PC-9 (cell line): Measurements from ENCODE around the gene PLXDC1. TPM values are rescaled to one million over a fixed set of nuclear protein-coding genes. Genes with fewer than 3 reads are reported as not detected.

ENCODE experiments used
- BruUV-seq: library from RNA; stranded (reverse); fragments of 400-500 nt; replicated peaks from 2 replicates; lab custom pipeline; 2021; lab: Mats Ljungman, UMichigan
- CTCF ChIA-PET: fragments of 300-600 bp; sonication (Branson Sonifier 250); formaldehyde crosslinking; loops from one replicate; lab custom pipeline; 2022; ENCODE audit warnings: antibody characterized with exemption; lab: Charles Lee
- POLR2A ChIA-PET: fragments of 300-600 bp; sonication (Branson Sonifier 250); formaldehyde crosslinking; loops from one replicate; lab custom pipeline; 2022; ENCODE audit warnings: antibody characterized with exemption; ENCODE audit not compliant: unreplicated experiment; lab: Charles Lee
- DNase-seq, 2 experiments: peaks; one replicate each; pipeline versions ENCODE4 v3.0.0 to v3.0.0-alpha.2; 2015 to 2022; ENCODE audit warnings: mixed read lengths in 1 of 2
- H2AFZ ChIP-seq: fragments of 200-600 bp; sonication (generic); 2 replicates; pipeline ENCODE4 v1.8.1; 2017; ENCODE audit warnings: antibody characterized with exemption
- H3F3A ChIP-seq: fragments of 200-600 bp; sonication (generic); 2 replicates; pipeline ENCODE4 v1.8.1; 2017; ENCODE audit warnings: antibody characterized with exemption, mild to moderate bottlenecking, low read depth; ENCODE audit not compliant: insufficient read depth
- H3K27ac ChIP-seq: fragments of 200-600 bp; sonication (generic); 2 replicates; pipeline ENCODE4 v1.6.1; 2016; ENCODE audit warnings: mixed run types
- H3K27me3 ChIP-seq: fragments of 200-600 bp; sonication (generic); 2 replicates; pipeline ENCODE4 v1.6.1; 2016; ENCODE audit warnings: low read depth, mixed run types; ENCODE audit not compliant: insufficient read depth
- H3K36me3 ChIP-seq: fragments of 200-600 bp; sonication (generic); 2 replicates; pipeline ENCODE4 v1.6.1; 2016; ENCODE audit warnings: low read depth, mixed run types
- H3K4me1 ChIP-seq: fragments of 200-600 bp; sonication (generic); replicated peaks from 2 replicates; pipeline ENCODE4 v1.6.1; 2016; ENCODE audit warnings: mixed run types; ENCODE audit not compliant: insufficient read depth
- H3K4me2 ChIP-seq: fragments of 200-600 bp; sonication (generic); 2 replicates; pipeline ENCODE4 v1.6.1; 2017; ENCODE audit warnings: mixed run types
- H3K4me3 ChIP-seq: fragments of 200-600 bp; sonication (generic); 2 replicates; pipeline ENCODE4 v1.6.1; 2016; ENCODE audit warnings: mixed run types
- H3K79me2 ChIP-seq: fragments of 200-600 bp; sonication (generic); 2 replicates; pipeline ENCODE4 v1.6.1; 2017; ENCODE audit warnings: low read depth, mixed run types
- H3K9me2 ChIP-seq: fragments of 200-600 bp; sonication (generic); 2 replicates; pipeline ENCODE4 v1.8.1; 2017; ENCODE audit warnings: mild to moderate bottlenecking; ENCODE audit not compliant: insufficient read depth
- H3K9me3 ChIP-seq: fragments of 200-600 bp; sonication (generic); 2 replicates; pipeline ENCODE4 v1.8.1; 2016; ENCODE audit warnings: low read depth; ENCODE audit not compliant: insufficient read depth
- H4K20me1 ChIP-seq: fragments of 200-600 bp; sonication (generic); 2 replicates; pipeline ENCODE4 v1.8.1; 2017; ENCODE audit not compliant: insufficient read depth
- CTCF ChIP-seq: fragments of 200-600 bp; sonication (generic); conservative IDR thresholded peaks from 2 replicates; pipeline ENCODE4 v1.6.1; 2017; ENCODE audit warnings: mixed run types, antibody characterized with exemption, mild to moderate bottlenecking, moderate library complexity
- EZH2 ChIP-seq: fragments of 200-600 bp; sonication (generic); IDR thresholded peaks from 2 replicates; pipeline ENCODE4 v1.8.0; 2017; ENCODE audit warnings: antibody characterized with exemption, low read depth
- intact Hi-C: fragments of 100-400 bp; cut with micrococcal nuclease; formaldehyde crosslinking; loops from one replicate; pipeline ENCODE4 v1.10.0; 2022; ENCODE audit not compliant: unreplicated experiment
- total RNA-seq: library from RNA; stranded (reverse); gene quantifications from 2 replicates; pipeline ENCODE4 v1.2.3, GENCODE V29; 2021

PLXDC1 gene
- total RNA-seq, 1 experiment from 2014 or later: 2.5 TPM

- H3K4me2 ChIP-seq: no peak overlapping the region
- no TSS peak for BruUV-seq
- no peaks in the 10 kb centered on the region for H3K27me3 ChIP-seq
- DNase-seq: no peak
- H3K4me3 ChIP-seq: no peak overlapping the region
- intact Hi-C loops: no loop called here
- peaks cover under 1% of the 10 kb centered on the region; the same call in 1 of the 2 replicates for H3K4me1 ChIP-seq
- no peaks in the 10 kb centered on the region for H4K20me1 ChIP-seq
- H3F3A ChIP-seq: no peaks in the 10 kb centered on the region; the same call in 1 of the 2 replicates
- no peaks in the 10 kb centered on the region for H3K79me2 ChIP-seq
- POLR2A ChIA-PET: interaction anchor here (0.7 kb wide), 1 partner anchor 87 kb away, joined by 3 read pairs; no protein-coding TSS in a partner anchor
- CTCF ChIA-PET: interaction anchor here (0.6 kb wide), 2 partner anchors 71 to 419 kb away, joined by 3 to 12 read pairs; no protein-coding TSS in a partner anchor
- H3K36me3 ChIP-seq: no peaks in the 10 kb centered on the region
- no peaks in the 10 kb centered on the region for H3K9me2 ChIP-seq
- no peak overlapping the region for H2AFZ ChIP-seq
- no peak for TF ChIP-seq EZH2
- no peak for TF ChIP-seq CTCF
- no peaks in the 10 kb centered on the region for H3K9me3 ChIP-seq
- no peak overlapping the region for H3K27ac ChIP-seq
Observed at GRCh38 chr17:39173080-39173479, 21.6 kb upstream of the PLXDC1 start.

DNA sequence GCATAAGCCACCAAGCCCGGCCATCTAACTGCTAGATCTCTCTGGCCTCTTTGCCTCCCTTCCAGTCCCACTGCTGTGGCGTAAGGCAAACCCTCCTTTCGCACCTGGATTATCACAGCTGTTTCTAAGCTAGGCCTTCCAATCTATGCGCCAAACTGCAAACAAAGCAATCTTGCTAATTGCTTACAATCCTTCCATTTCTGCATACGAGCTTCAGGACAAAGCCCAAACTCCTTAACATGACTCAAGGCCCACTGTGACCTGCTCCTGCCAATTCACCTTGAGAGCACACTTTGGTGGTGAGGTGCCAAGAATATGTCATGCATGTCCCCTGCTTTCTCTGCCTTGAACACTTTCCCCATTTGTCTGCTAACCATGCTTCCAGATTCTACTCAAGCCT is 20.5 kb upstream of the PLXDC1 start:
- Histone ChIP-seq H3K79me2 (no peaks in the 10 kb centered on the region), H2AFZ (no peak overlapping the region)
- CTCF ChIA-PET: interaction anchor here (0.6 kb wide), 1 partner anchor 64 kb away, joined by 3 read pairs; no protein-coding TSS in a partner anchor

DNA sequence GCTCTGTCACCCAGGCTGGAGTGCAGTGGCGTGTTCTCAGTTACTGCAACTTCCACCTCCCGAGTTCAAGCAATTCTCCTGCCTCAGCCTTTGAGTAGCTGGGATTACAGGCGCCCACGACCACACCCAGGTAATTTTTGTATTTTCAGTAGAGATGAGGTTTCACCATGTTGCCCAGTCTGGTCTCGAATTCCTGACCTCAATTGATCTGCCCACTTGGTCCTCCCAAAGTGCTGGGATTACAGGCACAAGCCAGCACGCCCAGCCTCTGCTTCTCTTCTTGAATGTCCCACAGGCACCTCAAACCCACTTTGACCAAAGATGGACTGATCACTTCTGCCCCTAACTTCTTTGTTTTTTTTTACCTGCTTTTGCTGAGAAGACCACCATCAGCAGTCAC is 19.1 kb upstream of the PLXDC1 start:
- no TSS peak for BruUV-seq
- Histone ChIP-seq H3K9me3 (no peaks in the 10 kb centered on the region), H4K20me1 (no peaks in the 10 kb centered on the region), H3K27ac (no peak overlapping the region), H3K4me2 (no peak overlapping the region), H3F3A (no peaks in the 10 kb centered on the region; the same call in 1 of the 2 replicates), H3K9me2 (no peaks in the 10 kb centered on the region), H2AFZ (no peak overlapping the region), H3K36me3 (no peaks in the 10 kb centered on the region), H3K79me2 (no peaks in the 10 kb centered on the region), H3K4me1 (no peaks in the 10 kb centered on the region), H3K27me3 (peaks cover 8% of the 10 kb centered on the region; the same call in 1 of the 2 replicates), H3K4me3 (no peak overlapping the region)
- TF ChIP-seq CTCF: no peak
- no peak for TF ChIP-seq EZH2
- intact Hi-C loops: no loop called here
- ChIA-PET CTCF (no interaction called here), POLR2A (no interaction called here)
- DNase-seq: no peak

More for the DNA sequence above, 20.5 kb upstream of the PLXDC1 start:
- Histone ChIP-seq H3K4me3 (no peak overlapping the region), H3K36me3 (no peaks in the 10 kb centered on the region), H3K4me1 (no peaks in the 10 kb centered on the region), H3K9me2 (no peaks in the 10 kb centered on the region), H3K27me3 (no peaks in the 10 kb centered on the region), H3K9me3 (no peaks in the 10 kb centered on the region), H3K4me2 (no peak overlapping the region), H3K27ac (no peak overlapping the region), H4K20me1 (no peaks in the 10 kb centered on the region), H3F3A (no peaks in the 10 kb centered on the region; the same call in 1 of the 2 replicates)
- no TSS peak for BruUV-seq
- TF ChIP-seq EZH2 (no peak), CTCF (no peak)
- POLR2A ChIA-PET: no interaction called here
- DNase-seq: no peak
- intact Hi-C loops: no loop called here
